ENCODE measurements around the gene CDKAL1.

Gene CDKAL1

DNA sequence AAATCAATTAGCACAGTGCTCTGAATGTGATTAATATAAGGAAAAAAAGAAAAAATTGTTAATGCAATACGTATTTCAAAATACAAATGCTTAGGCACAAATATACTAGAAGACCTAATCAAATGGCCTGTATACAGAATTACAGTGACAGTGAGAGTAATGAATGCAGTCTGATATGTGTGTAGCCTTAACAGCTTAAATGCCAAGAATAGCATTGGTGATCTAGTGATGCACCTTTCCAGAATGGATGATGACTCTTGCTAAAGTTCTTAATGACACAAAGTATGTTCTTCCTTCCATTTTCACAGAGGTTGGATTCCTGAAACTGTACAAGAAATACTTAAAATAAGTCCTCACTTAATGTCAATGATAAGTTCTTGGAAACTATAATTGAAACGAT lies 131.0 kb downstream of the CDKAL1 start:
- in situ Hi-C loops (cut with MboI; ENCODE audit: low pct_unique_long_range_greater_than_20kb, low sequenced_read_pairs, unreplicated experiment): no loop called here
- DNase-seq (ENCODE audit: low spot score): no peak
- TF ChIP-seq, protein P1, sequence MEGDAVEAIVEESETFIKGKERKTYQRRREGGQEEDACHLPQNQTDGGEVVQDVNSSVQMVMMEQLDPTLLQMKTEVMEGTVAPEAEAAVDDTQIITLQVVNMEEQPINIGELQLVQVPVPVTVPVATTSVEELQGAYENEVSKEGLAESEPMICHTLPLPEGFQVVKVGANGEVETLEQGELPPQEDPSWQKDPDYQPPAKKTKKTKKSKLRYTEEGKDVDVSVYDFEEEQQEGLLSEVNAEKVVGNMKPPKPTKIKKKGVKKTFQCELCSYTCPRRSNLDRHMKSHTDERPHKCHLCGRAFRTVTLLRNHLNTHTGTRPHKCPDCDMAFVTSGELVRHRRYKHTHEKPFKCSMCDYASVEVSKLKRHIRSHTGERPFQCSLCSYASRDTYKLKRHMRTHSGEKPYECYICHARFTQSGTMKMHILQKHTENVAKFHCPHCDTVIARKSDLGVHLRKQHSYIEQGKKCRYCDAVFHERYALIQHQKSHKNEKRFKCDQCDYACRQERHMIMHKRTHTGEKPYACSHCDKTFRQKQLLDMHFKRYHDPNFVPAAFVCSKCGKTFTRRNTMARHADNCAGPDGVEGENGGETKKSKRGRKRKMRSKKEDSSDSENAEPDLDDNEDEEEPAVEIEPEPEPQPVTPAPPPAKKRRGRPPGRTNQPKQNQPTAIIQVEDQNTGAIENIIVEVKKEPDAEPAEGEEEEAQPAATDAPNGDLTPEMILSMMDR (IDR thresholded peaks at IDR 0.05; ENCODE audit: extremely low read depth, insufficient read depth, missing control alignments): no peak

DNA sequence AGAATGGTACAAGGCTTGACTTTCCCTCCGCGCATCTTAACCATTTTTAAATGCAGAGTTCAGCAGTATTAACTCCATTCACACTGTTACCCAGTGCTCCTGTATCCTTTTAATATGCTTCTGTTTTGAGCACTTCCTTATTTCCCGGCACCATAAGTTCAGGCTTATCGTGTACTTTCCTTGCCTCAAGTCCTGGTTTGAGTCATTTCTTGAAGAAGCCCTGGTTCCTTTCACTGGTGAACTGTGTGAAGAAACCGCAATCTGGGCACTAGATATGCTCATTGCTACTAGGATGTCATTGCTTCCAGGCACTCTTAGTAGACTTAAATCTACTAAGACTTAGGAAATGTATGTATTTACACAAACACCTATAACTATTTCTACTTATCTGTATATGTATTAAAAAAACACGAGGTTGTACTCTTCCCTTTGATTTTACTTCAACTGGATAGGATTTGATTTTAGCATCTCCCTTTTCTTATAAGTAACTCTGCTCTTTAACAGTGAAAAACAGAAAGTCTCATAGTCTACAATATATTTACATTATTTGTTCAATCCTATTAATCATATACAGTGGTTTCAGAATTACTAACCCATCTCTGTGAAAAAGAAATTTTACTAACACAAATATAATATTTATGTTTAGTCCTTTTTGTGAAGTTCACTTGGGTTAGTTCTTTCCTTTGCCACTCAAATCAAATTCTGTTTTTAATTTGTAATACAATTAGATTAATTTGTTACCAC lies 135.5 kb downstream of the CDKAL1 start:
- TF ChIP-seq, protein P1 (IDR thresholded peaks at IDR 0.05; ENCODE audit: extremely low read depth, insufficient read depth, missing control alignments): no peak
- no peak for DNase-seq (ENCODE audit: low spot score)
- in situ Hi-C loops (cut with MboI; ENCODE audit: low pct_unique_long_range_greater_than_20kb, low sequenced_read_pairs, unreplicated experiment): no loop called here

DNA sequence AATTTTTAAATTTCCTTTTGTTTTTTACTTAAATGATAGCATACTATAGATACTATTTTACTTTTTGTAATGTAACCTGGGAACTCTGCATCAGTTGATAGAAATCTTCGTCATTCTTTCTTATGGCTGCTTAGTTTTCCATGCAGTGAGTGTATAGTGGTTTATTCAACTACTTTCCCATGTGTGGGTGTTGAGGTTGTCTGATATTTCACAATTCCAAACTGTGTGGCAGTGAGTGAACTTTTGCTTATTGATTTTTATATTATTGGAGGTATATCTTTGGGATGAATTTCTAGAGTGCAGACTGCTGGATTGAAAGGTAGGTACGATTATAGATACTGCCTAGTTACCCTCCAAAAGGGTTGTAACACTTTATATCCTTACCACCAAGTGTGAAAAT lies 136.5 kb downstream of the CDKAL1 start:
- no peak for DNase-seq (ENCODE audit: low spot score)
- in situ Hi-C loops (cut with MboI; ENCODE audit: low pct_unique_long_range_greater_than_20kb, low sequenced_read_pairs, unreplicated experiment): no loop called here
- TF ChIP-seq, protein P1 (IDR thresholded peaks at IDR 0.05; ENCODE audit: extremely low read depth, insufficient read depth, missing control alignments): no peak

DNA sequence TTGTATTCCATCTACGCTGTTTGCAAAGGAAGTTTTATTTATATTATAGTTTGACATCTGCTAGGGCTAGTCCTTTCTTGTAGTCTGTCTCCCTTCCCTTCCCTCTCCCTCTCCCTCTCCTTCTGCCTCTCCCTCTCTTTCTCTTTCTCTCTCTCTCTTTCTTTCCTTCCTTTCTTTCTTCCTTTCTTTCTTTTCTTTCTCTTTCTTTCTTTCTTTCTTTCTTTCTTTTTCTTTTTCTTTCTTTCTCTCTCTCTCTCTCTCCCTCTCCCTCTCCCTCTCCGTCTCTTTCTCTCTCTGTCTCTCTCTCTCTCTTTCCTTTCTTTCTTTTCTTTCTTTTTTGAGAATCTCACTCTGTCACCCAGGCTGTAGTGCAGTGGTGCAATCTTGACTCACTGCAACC lies 137.8 kb downstream of the CDKAL1 start:
- DNase-seq (ENCODE audit: low spot score): no peak
- in situ Hi-C loops (cut with MboI; ENCODE audit: low pct_unique_long_range_greater_than_20kb, low sequenced_read_pairs, unreplicated experiment): no loop called here
- TF ChIP-seq, protein P1 (IDR thresholded peaks at IDR 0.05; ENCODE audit: extremely low read depth, insufficient read depth, missing control alignments): no peak

DNA sequence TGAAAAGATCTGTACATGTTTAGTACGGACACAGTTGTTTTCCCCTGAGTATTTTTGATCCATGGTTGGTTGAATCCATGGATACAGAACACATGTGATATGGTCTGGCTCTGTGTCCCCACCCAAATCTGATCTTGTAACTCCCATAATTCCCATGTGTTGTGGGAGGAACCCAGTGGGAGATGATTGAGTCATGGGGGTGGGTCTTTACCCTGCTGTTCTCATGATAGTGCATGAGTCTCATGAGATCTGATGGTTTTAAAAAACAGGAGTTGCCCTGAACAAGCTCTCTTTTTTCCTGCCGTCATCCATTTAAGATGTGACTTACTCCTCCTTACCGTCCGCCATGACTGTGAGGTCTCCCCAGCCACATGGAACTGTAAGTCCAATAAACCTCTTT lies 139.2 kb downstream of the CDKAL1 start:
- no peak for DNase-seq (ENCODE audit: low spot score)
- in situ Hi-C loops (cut with MboI; ENCODE audit: low pct_unique_long_range_greater_than_20kb, low sequenced_read_pairs, unreplicated experiment): no loop called here
- TF ChIP-seq, protein P1 (IDR thresholded peaks at IDR 0.05; ENCODE audit: extremely low read depth, insufficient read depth, missing control alignments): no peak

DNA sequence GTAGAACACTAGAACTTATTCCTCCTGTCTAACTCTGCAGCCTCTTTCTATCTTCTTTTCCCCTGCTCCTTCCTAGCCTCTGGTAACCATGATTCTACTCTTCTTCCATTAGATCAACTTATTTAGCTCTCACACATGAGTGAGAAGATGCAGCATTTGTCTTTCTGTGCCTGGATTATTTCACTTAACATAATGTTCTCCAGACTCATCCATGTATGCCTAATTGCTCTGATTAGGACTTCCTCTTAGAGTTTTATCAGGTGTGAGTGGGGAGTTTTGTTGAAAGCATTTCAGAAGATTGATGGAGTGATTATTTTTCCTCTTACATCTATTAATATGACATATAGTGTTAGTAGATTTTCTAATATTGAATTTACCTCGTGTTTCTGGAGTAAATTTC lies 140.4 kb downstream of the CDKAL1 start:
- in situ Hi-C loops (cut with MboI; ENCODE audit: low pct_unique_long_range_greater_than_20kb, low sequenced_read_pairs, unreplicated experiment): no loop called here
- TF ChIP-seq, protein P1 (IDR thresholded peaks at IDR 0.05; ENCODE audit: extremely low read depth, insufficient read depth, missing control alignments): no peak
- DNase-seq (ENCODE audit: low spot score): no peak
